ENCODE results near the gene C20orf96.
A peak's percentile ranks its signal among the peaks of the same experiment; 100 is the strongest.
"Not testable (repeated sequence)": the region's sequence is repeated elsewhere in the genome, so short reads cannot be mapped to it uniquely, and the experiment has no call there.

The C20orf96 gene

GRCh38 chr20:273884-274283 is 16.7 kb downstream of the C20orf96 start:
- DNase-seq (ENCODE audit: insufficient read length) (no peak), FAIRE-seq (no peak)
- no peak for TF ChIP-seq POLR2AphosphoS5 (IDR thresholded peaks at IDR 0.05; ENCODE audit: low read depth, low read length)
- TF ChIP-seq TAF1 (IDR thresholded peaks at IDR 0.05; ENCODE audit: borderline replicate concordance, low read depth, low read length), result no peak
- TF ChIP-seq POLR2A (IDR thresholded peaks at IDR 0.05; ENCODE audit: low read depth, low read length), result no peak

- no peak for TF ChIP-seq POLR2A (IDR thresholded peaks at IDR 0.05; ENCODE audit: low read depth, low read length)
- no peak for TF ChIP-seq POLR2AphosphoS5 (IDR thresholded peaks at IDR 0.05; ENCODE audit: low read depth, low read length)
- no peak for TF ChIP-seq TAF1 (IDR thresholded peaks at IDR 0.05; ENCODE audit: borderline replicate concordance, low read depth, low read length)
- FAIRE-seq (no peak), DNase-seq (ENCODE audit: insufficient read length) (no peak)
These were observed 17.8 kb downstream of the C20orf96 start for GRCh38 chr20:272718-273117.

GRCh38 chr20:271528-271927 is 19.0 kb downstream of the C20orf96 start:
- no peak for TF ChIP-seq TAF1 (IDR thresholded peaks at IDR 0.05; ENCODE audit: borderline replicate concordance, low read depth, low read length)
- TF ChIP-seq POLR2AphosphoS5 (IDR thresholded peaks at IDR 0.05; ENCODE audit: low read depth, low read length), result no peak
- no peak for FAIRE-seq
- no peak for DNase-seq (ENCODE audit: insufficient read length)

- no peak for DNase-seq (ENCODE audit: insufficient read length)
- TF ChIP-seq POLR2A (IDR thresholded peaks at IDR 0.05; ENCODE audit: low read depth, low read length) (no peak), POLR2AphosphoS5 (IDR thresholded peaks at IDR 0.05; ENCODE audit: low read depth, low read length) (no peak), TAF1 (IDR thresholded peaks at IDR 0.05; ENCODE audit: borderline replicate concordance, low read depth, low read length) (no peak)
- no peak for FAIRE-seq
These were observed 19.5 kb downstream of the C20orf96 start for GRCh38 chr20:271069-271468.

- TF ChIP-seq POLR2A (IDR thresholded peaks at IDR 0.05; ENCODE audit: low read depth, low read length) (no peak), POLR2AphosphoS5 (IDR thresholded peaks at IDR 0.05; ENCODE audit: low read depth, low read length) (no peak), TAF1 (IDR thresholded peaks at IDR 0.05; ENCODE audit: borderline replicate concordance, low read depth, low read length) (no peak)
- DNase-seq (ENCODE audit: insufficient read length) (no peak), FAIRE-seq (no peak)
These were observed 20.0 kb downstream of the C20orf96 start for GRCh38 chr20:270517-270916.

GRCh38 chr20:266596-267562 is 23.7 kb downstream of the C20orf96 start:
- TF ChIP-seq TAF1 (IDR thresholded peaks at IDR 0.05; ENCODE audit: borderline replicate concordance, low read depth, low read length), result no peak
- 0 out of 2 replicates have a peak, but pooled peaks have one; percentile 42 for TF ChIP-seq POLR2AphosphoS5 (IDR thresholded peaks at IDR 0.05; ENCODE audit: low read depth, low read length)
- peak; percentile 47; the same call in 1 of the 2 replicates for TF ChIP-seq POLR2A (IDR thresholded peaks at IDR 0.05; ENCODE audit: low read depth, low read length)
- FAIRE-seq (peak; percentile 97), DNase-seq (ENCODE audit: insufficient read length) (peak; percentile 80)

GRCh38 chr20:263701-264100 is 26.8 kb downstream of the C20orf96 start:
- no peak for DNase-seq (ENCODE audit: insufficient read length)
- FAIRE-seq, result no peak
- no peak for TF ChIP-seq TAF1 (IDR thresholded peaks at IDR 0.05; ENCODE audit: borderline replicate concordance, low read depth, low read length)
- no peak for TF ChIP-seq POLR2A (IDR thresholded peaks at IDR 0.05; ENCODE audit: low read depth, low read length)
- no peak for TF ChIP-seq POLR2AphosphoS5 (IDR thresholded peaks at IDR 0.05; ENCODE audit: low read depth, low read length)

GRCh38 chr20:259981-260380 is 30.6 kb downstream of the C20orf96 start:
- no peak for DNase-seq (ENCODE audit: insufficient read length)
- no peak for FAIRE-seq
- no peak for TF ChIP-seq POLR2AphosphoS5 (IDR thresholded peaks at IDR 0.05; ENCODE audit: low read depth, low read length)
- TF ChIP-seq TAF1 (IDR thresholded peaks at IDR 0.05; ENCODE audit: borderline replicate concordance, low read depth, low read length), result no peak
- no peak for TF ChIP-seq POLR2A (IDR thresholded peaks at IDR 0.05; ENCODE audit: low read depth, low read length)

- DNase-seq (ENCODE audit: insufficient read length), result no peak
- TF ChIP-seq POLR2AphosphoS5 (IDR thresholded peaks at IDR 0.05; ENCODE audit: low read depth, low read length) (no peak), POLR2A (IDR thresholded peaks at IDR 0.05; ENCODE audit: low read depth, low read length) (no peak), TAF1 (IDR thresholded peaks at IDR 0.05; ENCODE audit: borderline replicate concordance, low read depth, low read length) (no peak)
- FAIRE-seq, result peak; percentile 76
These were observed 31.6 kb downstream of the C20orf96 start for GRCh38 chr20:258963-259362.

GRCh38 chr20:258269-258858 is 32.2 kb downstream of the C20orf96 start:
- FAIRE-seq, result no peak

GRCh38 chr20:257419-257818 is 33.1 kb downstream of the C20orf96 start, which contains the start of gene DEFB132:
TSS of gene DEFB132 (plus strand) at chr20:257724. CDS start at chr20:257779, 55 bp downstream.
- DNase-seq (ENCODE audit: insufficient read length) (no peak), FAIRE-seq (no peak)
- TF ChIP-seq POLR2A (IDR thresholded peaks at IDR 0.05; ENCODE audit: low read depth, low read length), result no peak
- TF ChIP-seq POLR2AphosphoS5 (IDR thresholded peaks at IDR 0.05; ENCODE audit: low read depth, low read length), result no peak
- TF ChIP-seq TAF1 (IDR thresholded peaks at IDR 0.05; ENCODE audit: borderline replicate concordance, low read depth, low read length), result no peak

More at GRCh38 chr20:258269-258858, 32.2 kb downstream of the C20orf96 start:
- TF ChIP-seq POLR2A (IDR thresholded peaks at IDR 0.05; ENCODE audit: low read depth, low read length) (no peak), TAF1 (IDR thresholded peaks at IDR 0.05; ENCODE audit: borderline replicate concordance, low read depth, low read length) (no peak), POLR2AphosphoS5 (IDR thresholded peaks at IDR 0.05; ENCODE audit: low read depth, low read length) (no peak)
- DNase-seq (ENCODE audit: insufficient read length), result no peak

GRCh38 chr20:253447-253846 is 37.1 kb downstream of the C20orf96 start:
- FAIRE-seq; DNase-seq (ENCODE audit: insufficient read length): not testable (repeated sequence)
